DMS 273 (cell line): Measurements from ENCODE around the gene TRIM69.

Experiments
- DNase-seq: peaks from one replicate; lab custom pipeline; 2025; ENCODE audit not compliant: unreplicated experiment; lab: John Stamatoyannopoulos, UW

The TRIM69 gene

DNA sequence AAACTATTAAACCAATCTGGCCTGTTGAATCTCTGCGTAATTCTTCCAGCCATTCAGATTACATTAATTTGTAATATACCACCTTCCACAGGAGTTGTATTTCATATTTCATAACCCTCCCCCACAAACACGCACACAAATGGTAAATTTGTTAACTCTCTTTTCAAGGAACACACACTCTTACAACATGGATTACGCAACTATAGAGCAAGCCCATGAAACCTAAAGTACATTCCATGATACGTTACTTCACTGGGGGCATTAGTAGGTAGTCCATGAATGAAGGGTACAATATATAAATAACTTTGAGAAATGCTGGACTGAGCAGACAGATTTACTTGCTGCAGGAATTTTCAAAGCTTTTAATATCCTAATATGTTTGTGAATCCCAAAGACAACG lies 65.0 kb downstream of the TRIM69 start:
- DNase-seq: no peak

DNA sequence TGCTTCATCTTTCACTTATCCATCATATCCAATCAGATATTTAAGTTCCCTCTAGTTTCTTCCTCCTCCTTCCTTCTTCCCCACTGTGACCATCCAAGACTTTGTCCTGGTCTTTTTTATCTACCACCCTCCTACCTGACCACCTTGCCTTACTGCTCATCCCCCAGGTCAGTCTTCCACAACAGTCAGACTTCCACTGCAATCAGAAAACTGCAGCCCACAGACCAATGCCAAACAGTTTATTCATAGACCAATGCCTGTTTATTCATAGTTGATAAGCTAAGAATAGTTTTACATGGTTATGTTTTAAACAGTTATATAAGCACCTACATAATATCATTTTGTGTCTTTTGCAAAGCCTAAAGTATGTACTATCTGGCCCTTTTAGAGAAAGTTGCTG lies 65.5 kb downstream of the TRIM69 start:
- DNase-seq: no peak

DNA sequence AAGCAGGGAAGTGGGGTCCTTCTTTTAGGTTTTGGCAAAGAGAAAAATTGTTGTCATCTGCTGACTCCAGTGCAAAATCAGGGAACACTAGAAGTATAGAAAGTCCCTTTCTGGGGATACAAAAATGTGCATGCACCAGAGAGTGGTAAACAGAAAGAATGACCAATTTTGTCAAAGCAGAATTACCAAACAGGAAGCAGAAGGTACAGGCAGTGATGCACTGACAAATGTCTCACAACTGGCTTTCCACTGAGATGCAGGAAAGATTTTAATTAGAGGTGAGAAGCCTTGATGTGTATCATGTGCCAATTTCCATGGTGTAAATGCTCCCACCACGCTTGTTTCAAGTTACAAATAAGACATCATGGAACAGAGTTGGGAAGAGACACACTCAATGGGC lies 66.0 kb downstream of the TRIM69 start:
- DNase-seq: no peak

DNA sequence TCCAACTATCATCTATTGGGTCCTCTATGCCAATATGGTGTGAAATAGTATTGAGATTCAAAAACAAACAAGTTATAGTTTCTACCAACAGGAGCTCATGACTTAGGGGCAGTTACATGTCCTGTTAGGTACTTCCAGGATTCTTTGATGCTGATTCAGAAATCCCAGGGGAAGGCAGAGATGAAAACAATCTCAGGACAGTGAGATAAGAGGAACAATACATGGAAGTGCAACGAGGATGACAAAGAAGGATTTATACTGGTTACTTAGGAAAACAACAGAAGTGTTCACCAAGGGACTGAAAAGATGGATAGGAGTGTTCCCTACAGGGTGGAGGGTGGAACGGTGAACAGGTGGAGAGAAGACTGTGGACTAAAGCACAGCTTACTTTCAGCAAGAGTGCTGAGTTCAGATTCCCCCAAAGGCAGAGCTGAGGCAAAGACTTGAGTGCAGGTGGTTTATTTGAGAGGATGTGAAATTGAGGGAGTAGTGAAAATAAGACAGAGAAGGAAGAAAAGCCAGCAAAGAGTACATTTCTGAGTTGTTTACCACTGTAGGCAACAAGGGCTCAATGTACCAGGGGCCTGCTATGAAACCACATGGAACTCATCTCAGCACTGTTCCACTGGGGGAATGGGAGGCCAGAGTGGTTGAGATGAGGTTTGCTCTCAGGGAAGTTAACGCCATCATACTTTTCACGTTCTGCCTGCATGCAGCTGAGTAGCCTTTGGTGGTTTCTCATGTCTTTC lies 68.1 kb downstream of the TRIM69 start:
- DNase-seq: no peak

DNA sequence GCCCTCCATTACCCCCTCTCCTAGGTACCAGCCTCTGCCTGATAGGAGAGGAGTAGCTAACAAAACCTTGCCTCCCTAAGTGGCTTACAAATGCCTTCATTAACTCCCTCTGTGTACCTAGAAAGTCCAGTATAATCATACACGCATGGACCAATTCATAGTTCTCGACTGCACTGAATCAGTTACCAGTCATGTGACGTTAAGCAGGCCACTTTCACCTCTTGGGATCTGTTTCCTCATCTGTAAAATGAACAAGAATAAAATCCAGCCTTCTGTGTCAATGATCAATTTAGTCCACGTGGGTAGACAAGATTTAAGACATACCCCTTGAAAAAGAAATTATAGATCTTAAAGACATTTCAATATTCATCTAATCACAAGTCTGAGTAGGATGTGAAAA lies 72.2 kb downstream of the TRIM69 start:
- no peak for DNase-seq

DNA sequence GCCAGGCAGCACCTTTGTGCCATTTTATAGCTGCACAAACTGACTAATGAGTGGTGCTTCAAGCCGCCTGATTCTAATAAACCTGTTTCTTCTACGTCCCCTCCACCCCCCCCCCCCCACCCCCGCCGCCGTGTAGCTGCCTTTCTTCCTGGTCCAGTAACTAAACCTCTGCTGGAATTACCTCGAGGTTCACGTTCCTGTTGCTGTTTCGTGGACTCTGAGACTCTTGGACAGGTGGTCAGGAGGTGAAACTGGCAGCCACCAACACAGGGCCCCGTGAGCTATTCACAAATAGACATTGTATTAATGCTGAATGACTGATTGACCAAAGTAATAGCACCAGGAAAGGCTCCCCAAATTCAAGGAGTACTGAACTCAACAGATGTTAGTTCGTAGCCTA lies 73.9 kb downstream of the TRIM69 start:
- DNase-seq: no peak

DNA sequence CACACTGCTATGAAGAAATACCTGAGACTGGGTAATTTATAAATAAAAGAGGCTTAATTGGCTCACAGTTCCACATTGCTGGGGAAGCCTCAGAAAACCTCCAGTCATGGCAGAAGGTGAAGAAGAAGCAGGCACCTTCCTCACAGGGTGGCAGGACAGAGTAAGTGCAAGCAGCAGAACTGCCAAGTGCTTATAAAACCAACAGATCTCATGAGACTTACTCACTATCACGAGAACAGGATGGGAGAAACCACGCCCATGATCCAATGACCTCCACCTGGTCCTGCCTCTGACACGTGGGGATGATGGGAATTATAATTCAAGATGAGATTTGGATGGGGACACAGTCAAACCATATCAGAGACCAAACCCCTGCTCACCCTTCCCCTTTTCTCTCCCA lies 75.0 kb downstream of the TRIM69 start:
- DNase-seq: peak; percentile 35

DNA sequence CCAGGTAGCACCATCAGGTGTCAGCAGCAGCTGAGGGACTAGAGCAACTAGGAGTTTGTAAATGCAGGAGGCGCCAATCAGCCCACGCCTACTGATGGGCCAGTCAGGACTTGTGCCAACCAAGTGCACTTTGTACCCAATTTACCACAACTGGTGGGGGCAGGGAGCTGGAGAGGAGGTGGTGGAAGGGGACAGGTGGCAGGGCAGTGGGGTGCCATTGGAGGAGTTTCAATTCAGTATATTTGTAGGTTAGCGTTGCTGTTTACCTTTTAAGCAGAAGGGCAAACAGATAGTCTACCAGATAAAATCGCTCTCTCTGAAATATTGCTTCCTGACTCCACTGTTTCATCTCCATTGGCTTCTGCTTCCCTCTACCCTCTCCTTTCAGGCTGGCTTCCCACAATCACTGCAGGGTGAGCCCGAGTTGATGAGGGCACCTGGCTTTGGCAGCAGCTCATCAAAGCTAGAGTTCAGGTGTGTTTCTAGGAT lies 75.7 kb downstream of the TRIM69 start:
- DNase-seq: peak; percentile 69

DNA sequence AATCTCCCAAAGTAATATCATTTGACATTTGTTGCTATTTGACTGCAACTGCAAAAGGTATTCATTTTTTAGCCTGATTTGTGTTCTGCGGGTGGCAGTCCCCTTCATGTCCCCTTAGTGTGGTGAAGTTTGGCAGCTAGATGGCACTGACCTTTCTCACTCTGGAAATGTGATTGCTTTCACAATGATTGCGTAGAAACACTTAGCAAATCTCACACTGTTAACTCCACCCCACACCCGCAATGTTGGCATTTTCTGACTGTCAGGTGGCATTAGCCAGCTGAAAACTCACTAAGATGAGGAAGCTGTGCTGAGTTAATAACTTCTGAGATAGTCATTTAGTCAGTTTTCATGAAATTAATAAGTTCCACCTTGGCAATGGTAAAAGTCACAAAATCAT lies 76.9 kb downstream of the TRIM69 start:
- no peak for DNase-seq
